ENCODE data around the gene F5.

F5 gene

GRCh38 chr1:169586395-169587255, at the start of gene F5:
F5 (minus strand) TSS chr1:169586481; CDS start chr1:169586386, 95 bp downstream.
- peak; percentile 42 for DNase-seq (ENCODE audit: low read depth)

DNA sequence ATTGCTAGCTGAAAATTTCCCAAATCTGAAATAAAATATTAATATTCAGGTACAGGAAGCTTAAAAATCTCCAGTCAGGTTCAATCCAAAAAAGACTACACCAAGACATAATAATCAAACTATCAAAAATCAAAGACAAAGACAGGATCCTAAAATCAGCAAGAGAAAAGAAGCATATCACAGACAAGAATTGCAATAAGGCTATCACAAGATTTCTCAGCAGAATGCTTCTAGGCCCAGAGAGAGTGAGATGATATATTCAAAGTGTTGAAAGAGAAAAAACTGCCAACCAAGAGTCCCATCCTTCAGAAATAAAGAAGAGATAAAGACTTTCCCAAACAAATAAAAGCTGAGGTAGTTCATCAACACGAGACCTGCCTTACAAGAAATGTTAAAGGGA, 48.6 kb upstream of the F5 start:
- no peak for DNase-seq (ENCODE audit: low read depth)

- no peak for DNase-seq (ENCODE audit: low read depth)
Observed at GRCh38 chr1:169634145-169634544, 47.9 kb upstream of the F5 start.

DNA sequence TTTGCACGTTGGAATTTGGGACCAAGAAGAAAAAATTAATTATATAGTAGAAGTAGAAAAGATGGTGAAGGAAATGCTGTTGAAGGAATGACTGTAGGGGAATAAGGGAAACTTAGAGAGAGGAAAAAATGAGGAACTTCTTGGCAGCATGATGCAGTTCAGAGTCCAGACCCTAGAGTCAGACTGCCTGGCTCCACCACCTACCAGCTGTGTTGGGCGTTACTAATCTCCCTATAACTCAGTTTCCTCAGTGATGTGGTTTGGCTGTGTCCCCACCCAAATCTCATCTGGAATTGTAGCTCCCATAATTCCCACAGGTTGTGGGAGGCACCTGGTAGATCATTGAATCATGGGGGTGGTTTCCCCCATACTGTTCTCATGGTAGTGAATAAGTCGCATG, 45.0 kb upstream of the F5 start:
- DNase-seq (ENCODE audit: low read depth) = no peak

DNA sequence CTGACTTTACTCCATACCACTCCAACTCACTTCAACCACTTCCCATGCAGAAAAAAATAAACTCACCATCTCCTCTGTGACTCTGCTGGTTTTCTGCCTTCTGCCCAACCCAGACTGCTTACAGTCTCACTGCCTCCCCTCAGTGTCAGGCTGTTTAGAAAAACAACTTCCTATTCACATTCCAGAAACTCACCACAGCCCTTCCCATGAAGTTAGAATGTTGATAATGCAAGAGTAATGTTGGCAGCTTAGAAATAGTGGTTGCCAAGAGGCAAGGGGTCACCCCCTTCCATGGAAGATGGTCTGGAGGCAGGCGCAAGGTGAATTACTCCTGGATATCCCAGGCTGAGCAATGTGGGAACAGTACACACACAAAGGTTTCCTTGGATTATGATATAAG, 43.7 kb upstream of the F5 start, which contains the start of gene SELP:
TSS of gene SELP (minus strand) at position 119 of the 400 bp plus-strand sequence. CDS start at position 69, 50 bp downstream.
- DNase-seq (ENCODE audit: low read depth) = no peak

- no peak for DNase-seq (ENCODE audit: low read depth)
Observed at GRCh38 chr1:169624912-169625311, 38.6 kb upstream of the F5 start.

GRCh38 chr1:169624122-169624521, 37.8 kb upstream of the F5 start:
- DNase-seq (ENCODE audit: low read depth) = no peak

- DNase-seq (ENCODE audit: low read depth) = no peak
Observed at GRCh38 chr1:169623132-169623926, 37.0 kb upstream of the F5 start.

- no peak for DNase-seq (ENCODE audit: low read depth)
Observed at GRCh38 chr1:169620565-169620964, 34.3 kb upstream of the F5 start.

GRCh38 chr1:169618367-169618766, 32.1 kb upstream of the F5 start:
- no peak for DNase-seq (ENCODE audit: low read depth)

DNA sequence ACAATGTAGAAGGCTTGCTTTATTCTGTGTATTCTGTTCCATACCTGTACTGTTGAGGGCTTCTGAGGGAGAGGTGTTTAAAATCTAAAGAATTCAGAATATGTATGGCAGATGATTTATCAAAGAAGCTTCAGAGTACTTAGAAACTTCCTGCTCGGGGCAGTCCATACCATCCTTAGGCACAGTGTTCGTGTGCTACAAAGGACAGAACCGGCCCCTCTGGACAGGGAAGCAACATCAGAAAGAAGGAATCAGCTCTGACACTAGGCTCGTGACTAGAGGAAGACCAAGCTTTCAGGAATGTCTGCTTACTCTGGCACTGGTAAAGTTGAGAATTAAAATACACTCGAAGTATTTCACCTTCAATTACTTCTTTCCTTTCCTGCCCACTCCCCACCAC, 29.5 kb upstream of the F5 start:
- no peak for DNase-seq (ENCODE audit: low read depth)

GRCh38 chr1:169610858-169611257, 24.6 kb upstream of the F5 start:
- no peak for DNase-seq (ENCODE audit: low read depth)

- no peak for DNase-seq (ENCODE audit: low read depth)
Observed at GRCh38 chr1:169610108-169610507, 23.8 kb upstream of the F5 start.

GRCh38 chr1:169608226-169608625, 21.9 kb upstream of the F5 start:
- DNase-seq (ENCODE audit: low read depth) = no peak

DNA sequence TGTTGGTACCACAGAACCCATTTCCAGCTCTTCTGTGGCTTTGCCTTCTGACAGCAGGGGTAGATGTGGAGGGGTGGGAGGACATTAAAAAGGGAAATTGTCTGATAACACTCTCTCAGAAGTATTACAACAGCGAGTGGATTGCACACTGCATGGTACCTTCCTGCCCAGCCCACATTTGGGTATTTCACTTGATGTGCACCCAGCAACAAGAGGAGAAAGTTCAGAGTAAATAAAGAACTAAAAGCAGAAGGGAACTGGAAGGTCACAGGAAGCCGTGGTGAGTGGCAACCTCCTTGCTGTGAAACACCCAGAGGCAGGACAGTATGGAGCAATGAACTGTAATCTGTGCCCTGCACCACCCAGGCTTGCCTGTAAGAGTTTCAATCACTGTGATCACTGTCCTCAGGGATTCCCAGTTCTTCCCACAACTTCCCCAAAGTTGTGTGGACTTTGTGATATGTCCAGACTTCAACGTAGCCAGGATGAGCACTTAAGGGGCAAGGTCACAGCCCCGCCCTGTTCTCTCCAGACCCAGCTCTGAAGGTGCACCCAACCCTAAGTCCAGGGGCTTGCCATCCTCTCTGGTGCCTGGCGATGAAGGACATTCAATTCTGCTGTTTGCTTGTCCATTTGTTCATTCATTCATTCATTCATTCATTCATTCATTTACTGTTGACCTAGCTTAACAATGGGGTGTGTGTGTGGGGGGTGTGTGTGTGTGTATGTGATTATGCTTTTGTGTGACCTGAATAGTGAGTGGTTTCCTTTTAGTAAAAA, 18.7 kb upstream of the F5 start:
- DNase-seq (ENCODE audit: low read depth) = peak; percentile 4

DNA sequence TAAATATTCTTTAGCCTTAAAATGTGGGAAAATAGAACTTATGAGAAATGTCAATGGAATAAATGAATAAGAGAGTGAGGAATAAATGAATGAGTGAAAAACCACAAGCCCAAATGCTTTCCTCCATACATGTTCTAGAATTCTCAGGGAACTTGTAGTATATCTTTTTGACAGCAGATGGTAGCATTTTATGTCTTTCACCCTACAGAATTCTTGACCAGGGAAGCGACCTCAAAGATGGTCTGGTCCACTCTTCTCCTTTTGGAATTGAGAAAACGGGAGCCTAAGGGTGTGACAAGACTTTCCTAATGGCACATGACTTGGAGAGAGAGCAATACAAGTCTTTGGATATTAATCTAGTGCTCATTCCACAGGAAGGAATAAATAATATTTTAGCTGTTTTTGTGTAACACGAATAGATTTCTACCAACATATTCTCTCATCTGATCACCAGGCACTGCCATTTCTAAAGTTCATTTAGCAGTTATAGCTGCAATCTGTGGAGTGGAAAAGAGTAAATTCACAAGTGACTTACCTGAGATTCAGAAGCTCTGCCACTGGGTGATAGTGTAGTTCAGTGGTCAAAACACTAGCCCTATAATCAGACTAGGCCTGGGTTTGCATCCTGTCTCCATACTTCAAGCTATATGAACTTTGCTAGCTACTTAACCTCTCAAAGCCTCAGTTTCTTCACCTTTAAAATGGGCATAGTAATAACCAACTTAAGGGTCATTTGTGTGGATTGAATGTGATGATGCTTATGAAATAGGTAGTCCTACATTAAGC, 15.0 kb upstream of the F5 start:
- DNase-seq (ENCODE audit: low read depth) = no peak

DNA sequence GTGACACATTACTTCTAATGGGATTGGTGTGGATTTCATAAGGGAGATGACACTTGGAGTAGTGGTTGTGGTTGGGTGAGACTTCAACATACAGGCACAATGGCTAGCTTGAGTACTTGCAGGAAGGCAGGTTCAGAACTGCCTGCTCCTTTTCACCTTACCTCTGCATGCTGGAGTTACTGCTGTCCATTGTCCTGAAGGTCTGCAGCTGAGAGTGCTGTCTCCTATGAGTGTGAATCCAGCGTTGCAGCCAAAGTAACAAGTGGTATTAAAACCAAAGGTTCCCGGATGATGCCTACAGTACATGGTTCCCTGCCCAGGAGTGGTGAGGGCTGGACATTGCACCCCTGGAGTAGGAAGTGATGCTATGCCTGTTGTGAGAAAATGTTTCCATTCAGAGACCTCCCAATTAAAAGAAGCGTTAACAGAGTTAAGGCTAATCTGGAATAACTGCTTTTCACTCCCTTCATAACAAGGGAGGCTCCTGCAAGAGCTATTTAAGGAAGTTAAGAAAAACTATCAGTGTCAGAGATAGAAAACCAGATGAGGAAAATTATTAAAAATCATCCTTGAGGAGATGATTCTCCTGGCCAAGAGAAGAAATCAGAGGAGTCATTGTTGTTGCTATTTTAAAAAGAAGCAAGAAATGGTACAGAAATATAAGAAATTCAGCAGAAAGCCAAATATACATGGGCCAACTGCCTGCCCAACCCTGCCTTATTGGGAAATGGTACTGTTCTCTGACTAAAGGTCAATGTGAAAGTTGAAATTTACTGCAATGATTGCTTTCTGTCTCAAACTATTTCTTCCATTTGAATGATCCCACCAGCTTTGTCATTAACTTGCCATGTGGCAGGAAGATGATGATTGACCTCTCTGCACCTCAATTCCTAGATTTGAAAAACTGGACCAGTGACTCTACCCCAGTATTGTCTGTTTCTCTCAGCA, 9.8 kb upstream of the F5 start:
- DNase-seq (ENCODE audit: low read depth) = no peak

DNA sequence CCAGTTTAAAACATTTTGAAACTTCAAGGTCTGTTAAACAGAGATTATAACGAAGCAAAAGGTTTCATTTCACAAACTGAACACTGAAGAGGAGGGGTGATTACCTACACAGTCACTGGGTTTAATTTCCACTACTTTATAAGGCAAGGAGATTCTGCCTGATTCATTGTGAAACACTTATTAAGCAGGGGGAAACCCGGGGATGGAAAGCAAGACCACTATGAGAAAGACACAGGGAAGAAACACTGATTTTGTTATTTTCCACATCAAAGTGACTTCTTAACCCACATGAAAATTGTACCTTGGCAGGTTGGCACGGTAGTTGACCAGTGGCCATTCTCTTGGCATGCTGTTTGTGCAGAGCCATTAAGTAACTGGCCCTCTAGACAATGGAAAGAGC, 8.1 kb upstream of the F5 start:
- no peak for DNase-seq (ENCODE audit: low read depth)

- DNase-seq (ENCODE audit: low read depth) = no peak
Observed at GRCh38 chr1:169590932-169591331, 4.7 kb upstream of the F5 start.

GRCh38 chr1:169588785-169589485, 2.7 kb upstream of the F5 start:
- DNase-seq (ENCODE audit: low read depth) = no peak

Measured in stimulated activated CD8-positive, alpha-beta memory T cell treated with anti-CD3 and anti-CD28 coated beads, Interleukin-15, amount 100 ng/mL, for 1 hour (primary cell).